HuH-7 (cell line): ENCODE results near the gene USP32.
"Not testable (repeated sequence)": the region's sequence is repeated elsewhere in the genome, so short reads cannot be mapped to it uniquely, and the experiment has no call there.

Experiments used
- DNase-seq: peaks from one replicate; pipeline ENCODE4 v3.0.0; 2011; ENCODE audit warnings: low spot score

Gene USP32

GRCh38 chr17:60333072-60333471 is 58.9 kb downstream of the USP32 start:
- DNase-seq: not testable (repeated sequence)

GRCh38 chr17:60332574-60332973 is 59.4 kb downstream of the USP32 start:
- DNase-seq: no peak

GRCh38 chr17:60330731-60331130 is 61.2 kb downstream of the USP32 start:
- DNase-seq: no peak

- no peak for DNase-seq
Observed at GRCh38 chr17:60328679-60329078, 63.3 kb downstream of the USP32 start.

GRCh38 chr17:60327901-60328273 is 64.0 kb downstream of the USP32 start:
- no peak for DNase-seq

GRCh38 chr17:60327134-60327900 is 64.6 kb downstream of the USP32 start:
- DNase-seq: no peak

GRCh38 chr17:60326702-60327101 is 65.2 kb downstream of the USP32 start:
- DNase-seq: no peak

- DNase-seq: no peak
Observed at GRCh38 chr17:60325730-60326524, 66.0 kb downstream of the USP32 start.

- no peak for DNase-seq
Observed at GRCh38 chr17:60323754-60324153, 68.2 kb downstream of the USP32 start.

GRCh38 chr17:60322056-60322387 is 69.9 kb downstream of the USP32 start:
- DNase-seq: no peak

- peak; percentile 32 for DNase-seq
Observed at GRCh38 chr17:60321336-60322055, 70.4 kb downstream of the USP32 start.

GRCh38 chr17:60318830-60319229 is 73.1 kb downstream of the USP32 start:
- DNase-seq: no peak

- DNase-seq: no peak
Observed at GRCh38 chr17:60318326-60318725, 73.6 kb downstream of the USP32 start.

- peak; percentile 16 for DNase-seq
Observed at GRCh38 chr17:60315650-60316049, 76.3 kb downstream of the USP32 start.

- not testable (repeated sequence) for DNase-seq
Observed at GRCh38 chr17:60314900-60315299, 77.0 kb downstream of the USP32 start.

GRCh38 chr17:60314423-60314822 is 77.5 kb downstream of the USP32 start:
- no peak for DNase-seq

- no peak for DNase-seq
Observed at GRCh38 chr17:60311936-60312335, 80.0 kb downstream of the USP32 start.

GRCh38 chr17:60311186-60311585 is 80.7 kb downstream of the USP32 start:
- DNase-seq: no peak

- no peak for DNase-seq
Observed at GRCh38 chr17:60305141-60305540, 86.8 kb downstream of the USP32 start.

GRCh38 chr17:60304502-60304901 is 87.4 kb downstream of the USP32 start:
- DNase-seq: no peak

- no peak for DNase-seq
Observed at GRCh38 chr17:60303406-60304099, 88.4 kb downstream of the USP32 start.

GRCh38 chr17:60301649-60302048 is 90.3 kb downstream of the USP32 start:
- no peak for DNase-seq
